Immature natural killer cell (primary cell): ENCODE measurements around the gene CYBC1. TPM values are rescaled to one million over a fixed set of nuclear protein-coding genes. Genes with fewer than 3 reads are reported as not detected.

ENCODE experiments used
- DNase-seq, 3 donors: peaks; one replicate each; pipeline ENCODE4 v3.0.0; 2022; ENCODE audit warnings: mixed read lengths in 1 of 3
- H3K27ac Mint-ChIP-seq, 6 donors: one replicate each; pipeline ENCODE4 v1.8.0; 2020; ENCODE audit warnings: mixed read lengths in 6 of 6, mild to moderate bottlenecking in 5 of 6, inconsistent platforms in 4 of 6, moderate library complexity in 3 of 6
- H3K27me3 Mint-ChIP-seq, 3 donors: one replicate each; pipeline ENCODE4 v1.8.0; 2020 to 2021; ENCODE audit warnings: low read depth in 3 of 3, mild to moderate bottlenecking in 3 of 3, mixed read lengths in 3 of 3, moderate library complexity in 3 of 3, inconsistent platforms in 1 of 3
- H3K36me3 Mint-ChIP-seq, 3 donors: one replicate each; pipeline ENCODE4 v1.8.0; 2020; ENCODE audit warnings: mixed read lengths in 3 of 3, inconsistent platforms in 2 of 3, mild to moderate bottlenecking in 2 of 3
- H3K4me1 Mint-ChIP-seq, 2 donors: one replicate each; pipeline ENCODE4 v1.8.0; 2020; ENCODE audit warnings: inconsistent platforms in 2 of 2, mild to moderate bottlenecking in 2 of 2, mixed read lengths in 2 of 2, moderate library complexity in 1 of 2
- H3K4me3 Mint-ChIP-seq, 5 donors: one replicate each; pipeline ENCODE4 v1.8.0; 2020; ENCODE audit warnings: mild to moderate bottlenecking in 5 of 5, mixed read lengths in 5 of 5, inconsistent platforms in 3 of 5, moderate library complexity in 3 of 5
- H3K9me3 Mint-ChIP-seq, 6 donors: one replicate each; pipeline ENCODE4 v1.8.0; 2020; ENCODE audit warnings: mild to moderate bottlenecking in 6 of 6, mixed read lengths in 6 of 6, inconsistent platforms in 4 of 6, moderate library complexity in 3 of 6
- polyA plus RNA-seq, 3 donors: library from polyadenylated mRNA; unstranded; fragments of 300-500 nt; fragmentation: Illumina TruSeq; gene quantifications; one replicate each; pipeline ENCODE4 v1.2.3, GENCODE V29; 2021

CYBC1 gene
- polyA plus RNA-seq, 3 donors from 2014 or later, result 182 to 246 (median 243) TPM

GRCh38 chr17:82452162-82452561, 1.6 kb upstream of the CYBC1 start:
- no peak for DNase-seq
- Mint-ChIP-seq H3K36me3 (no peaks in the 10 kb centered on the region), H3K4me1 (peaks cover 38 to 40% of the 10 kb centered on the region in 2 donors), H3K27ac (peak overlapping the region in 5 of 6 donors; percentile 3 to 77 (median 69)), H3K27me3 (peaks cover 6 to 25% (median 7%) of the 10 kb centered on the region in 3 donors), H3K9me3 (no peaks in the 10 kb centered on the region), H3K4me3 (peak overlapping the region; percentile 24 to 96 (median 66))

GRCh38 chr17:82449883-82450356, 632 bp downstream of the CYBC1 start:
- peak in 1 of 3 donors; percentile 20 for DNase-seq
- H3K27ac Mint-ChIP-seq, result peak overlapping the region; percentile 96 to 99 (median 98)
- peaks cover 7 to 20% (median 9%) of the 10 kb centered on the region in 3 donors for H3K27me3 Mint-ChIP-seq
- H3K4me1 Mint-ChIP-seq, result peaks cover 36 to 38% of the 10 kb centered on the region in 2 donors
- H3K9me3 Mint-ChIP-seq, result no peaks in the 10 kb centered on the region
- H3K4me3 Mint-ChIP-seq, result peak overlapping the region; percentile 94 to 98 (median 95)
- no peaks in the 10 kb centered on the region for H3K36me3 Mint-ChIP-seq

- DNase-seq, result peak; percentile 81 to 84 (median 84)
- H3K36me3 Mint-ChIP-seq, result no peaks in the 10 kb centered on the region
- peaks cover 7 to 20% (median 9%) of the 10 kb centered on the region in 3 donors for H3K27me3 Mint-ChIP-seq
- H3K4me1 Mint-ChIP-seq, result peaks cover 36 to 38% of the 10 kb centered on the region in 2 donors
- peak overlapping the region; percentile 94 to 98 (median 95) for H3K4me3 Mint-ChIP-seq
- H3K27ac Mint-ChIP-seq, result peak overlapping the region; percentile 96 to 99 (median 98)
- no peaks in the 10 kb centered on the region for H3K9me3 Mint-ChIP-seq
Measured at GRCh38 chr17:82449131-82449882, 1.2 kb downstream of the CYBC1 start.

- no peak for DNase-seq
- Mint-ChIP-seq H3K27ac (peak overlapping the region; percentile 78 to 92 (median 88)), H3K36me3 (no peaks in the 10 kb centered on the region), H3K4me3 (peak overlapping the region; percentile 8 to 64 (median 32)), H3K9me3 (no peaks in the 10 kb centered on the region), H3K27me3 (peaks cover 7 to 20% (median 9%) of the 10 kb centered on the region in 3 donors), H3K4me1 (peaks cover 36 to 38% of the 10 kb centered on the region in 2 donors)
Measured at GRCh38 chr17:82447876-82448275, 2.7 kb downstream of the CYBC1 start.

GRCh38 chr17:82446649-82447048, 3.9 kb downstream of the CYBC1 start:
- no peaks in the 10 kb centered on the region for H3K9me3 Mint-ChIP-seq
- H3K4me1 Mint-ChIP-seq, result peaks cover 30 to 33% of the 10 kb centered on the region in 2 donors
- DNase-seq, result no peak
- H3K27ac Mint-ChIP-seq, result peak overlapping the region in 4 of 6 donors; percentile 22 to 59 (median 44)
- no peaks in the 10 kb centered on the region for H3K36me3 Mint-ChIP-seq
- peaks cover 7 to 20% (median 9%) of the 10 kb centered on the region in 3 donors for H3K27me3 Mint-ChIP-seq
- peak overlapping the region in 1 of 5 donors; percentile 38 for H3K4me3 Mint-ChIP-seq

GRCh38 chr17:82446124-82446523, 4.4 kb downstream of the CYBC1 start:
- Mint-ChIP-seq H3K4me1 (peaks cover 26 to 28% of the 10 kb centered on the region in 2 donors), H3K4me3 (no peak overlapping the region), H3K36me3 (no peaks in the 10 kb centered on the region), H3K27me3 (peaks cover 7 to 20% (median 9%) of the 10 kb centered on the region in 3 donors), H3K9me3 (no peaks in the 10 kb centered on the region), H3K27ac (peak overlapping the region in 2 of 6 donors; percentile 45 to 59)
- no peak for DNase-seq

GRCh38 chr17:82445542-82445941, 5.0 kb downstream of the CYBC1 start:
- peaks cover 6 to 18% (median 7%) of the 10 kb centered on the region in 3 donors for H3K27me3 Mint-ChIP-seq
- H3K4me1 Mint-ChIP-seq, result peaks cover 20 to 24% of the 10 kb centered on the region in 2 donors
- H3K4me3 Mint-ChIP-seq, result no peak overlapping the region
- no peaks in the 10 kb centered on the region for H3K9me3 Mint-ChIP-seq
- DNase-seq, result no peak
- H3K36me3 Mint-ChIP-seq, result no peaks in the 10 kb centered on the region
- H3K27ac Mint-ChIP-seq, result no peak overlapping the region

- Mint-ChIP-seq H3K9me3 (no peaks in the 10 kb centered on the region), H3K4me1 (peaks cover 20 to 24% of the 10 kb centered on the region in 2 donors), H3K36me3 (no peaks in the 10 kb centered on the region), H3K4me3 (no peak overlapping the region), H3K27me3 (peaks cover 6 to 14% (median 7%) of the 10 kb centered on the region in 3 donors), H3K27ac (no peak overlapping the region)
- DNase-seq, result no peak
Measured at GRCh38 chr17:82444941-82445521, 5.5 kb downstream of the CYBC1 start.

- Mint-ChIP-seq H3K27ac (no peak overlapping the region), H3K9me3 (no peaks in the 10 kb centered on the region), H3K4me3 (no peak overlapping the region), H3K27me3 (peaks cover 2 to 8% (median 4%) of the 10 kb centered on the region in 3 donors), H3K4me1 (peaks cover 15 to 17% of the 10 kb centered on the region in 2 donors), H3K36me3 (no peaks in the 10 kb centered on the region)
- no peak for DNase-seq
Measured at GRCh38 chr17:82444284-82444893, 6.2 kb downstream of the CYBC1 start.

GRCh38 chr17:82443465-82444283, 6.9 kb downstream of the CYBC1 start:
- Mint-ChIP-seq H3K27ac (no peak overlapping the region), H3K4me1 (peaks cover 7 to 10% of the 10 kb centered on the region in 2 donors), H3K36me3 (no peaks in the 10 kb centered on the region), H3K27me3 (peaks cover 0 to 2% (median 1%) of the 10 kb centered on the region in 3 donors), H3K4me3 (no peak overlapping the region), H3K9me3 (no peaks in the 10 kb centered on the region)
- no peak for DNase-seq

- Mint-ChIP-seq H3K9me3 (no peaks in the 10 kb centered on the region), H3K36me3 (no peaks in the 10 kb centered on the region), H3K4me3 (no peak overlapping the region), H3K4me1 (peaks cover 5 to 8% of the 10 kb centered on the region in 2 donors), H3K27ac (peak overlapping the region in 2 of 6 donors; percentile 28 to 55), H3K27me3 (peaks cover 0 to 2% (median 1%) of the 10 kb centered on the region in 3 donors)
- DNase-seq, result no peak
Measured at GRCh38 chr17:82442643-82443464, 7.7 kb downstream of the CYBC1 start.

- no peak overlapping the region for H3K4me3 Mint-ChIP-seq
- peaks cover 0 to 7% of the 10 kb centered on the region in 2 donors for H3K4me1 Mint-ChIP-seq
- H3K9me3 Mint-ChIP-seq, result no peaks in the 10 kb centered on the region
- peaks cover 0 to 2% (median 1%) of the 10 kb centered on the region in 3 donors for H3K27me3 Mint-ChIP-seq
- DNase-seq, result no peak
- no peaks in the 10 kb centered on the region for H3K36me3 Mint-ChIP-seq
- no peak overlapping the region for H3K27ac Mint-ChIP-seq
Measured at GRCh38 chr17:82441691-82442487, 8.7 kb downstream of the CYBC1 start.
